GM12875 (cell line): ENCODE measurements around the gene APOM.
A peak's percentile ranks its signal among the peaks of the same experiment; 100 is the strongest.

Experiments
- H3K4me3 ChIP-seq: one replicate; pipeline ENCODE4 v1.5.1; 2011; ENCODE audit warnings: low read depth, low read length, control low read depth
- CTCF ChIP-seq: IDR thresholded peaks from 2 replicates; pipeline ENCODE4 v1.5.1; 2011; ENCODE audit warnings: low read depth, mild to moderate bottlenecking, control low read depth, inconsistent platforms, low read length, moderate library complexity, borderline replicate concordance; ENCODE audit not compliant: insufficient read depth

Gene APOM

DNA sequence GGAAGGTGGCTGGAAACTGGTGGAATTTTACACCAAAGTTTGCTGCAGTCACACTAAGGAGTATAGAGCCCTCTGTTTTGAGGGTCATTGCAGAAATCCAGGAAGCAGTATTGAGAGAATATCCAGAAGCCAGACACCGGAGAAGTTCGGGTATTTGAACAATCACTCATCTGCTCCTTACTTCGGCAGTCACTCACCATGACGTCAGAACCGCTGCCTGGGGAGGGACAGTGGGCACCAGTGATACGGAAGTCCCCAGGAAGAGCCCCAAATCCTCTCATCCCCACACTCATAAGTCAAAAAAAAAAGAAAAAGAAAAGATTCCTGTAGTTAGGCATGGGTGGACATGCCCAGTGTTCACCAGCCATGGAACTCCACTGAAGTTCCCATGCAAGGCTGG, 21.2 kb downstream of the APOM start:
- TF ChIP-seq CTCF, result no peak
- no peak overlapping the region for H3K4me3 ChIP-seq

DNA sequence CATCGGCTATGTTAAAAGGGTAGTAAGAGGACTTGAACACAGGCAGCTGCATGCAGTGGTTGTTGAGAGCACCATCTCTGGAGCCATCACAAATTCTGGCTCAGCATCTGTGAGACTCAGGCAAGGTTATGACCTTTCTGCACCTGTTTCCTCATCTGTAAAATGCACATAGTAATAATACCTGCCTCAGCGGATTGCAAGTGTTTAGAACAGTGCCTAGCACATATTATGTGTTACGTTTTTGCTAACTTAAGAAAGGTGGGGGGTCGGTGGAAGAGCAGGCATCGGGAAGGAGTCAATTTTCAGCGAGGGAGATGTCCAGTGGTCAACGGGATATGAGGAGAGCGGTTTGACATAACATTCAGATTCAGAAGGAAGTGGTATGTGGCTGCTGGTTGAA, 22.3 kb downstream of the APOM start:
- no peak for TF ChIP-seq CTCF
- H3K4me3 ChIP-seq, result no peak overlapping the region

DNA sequence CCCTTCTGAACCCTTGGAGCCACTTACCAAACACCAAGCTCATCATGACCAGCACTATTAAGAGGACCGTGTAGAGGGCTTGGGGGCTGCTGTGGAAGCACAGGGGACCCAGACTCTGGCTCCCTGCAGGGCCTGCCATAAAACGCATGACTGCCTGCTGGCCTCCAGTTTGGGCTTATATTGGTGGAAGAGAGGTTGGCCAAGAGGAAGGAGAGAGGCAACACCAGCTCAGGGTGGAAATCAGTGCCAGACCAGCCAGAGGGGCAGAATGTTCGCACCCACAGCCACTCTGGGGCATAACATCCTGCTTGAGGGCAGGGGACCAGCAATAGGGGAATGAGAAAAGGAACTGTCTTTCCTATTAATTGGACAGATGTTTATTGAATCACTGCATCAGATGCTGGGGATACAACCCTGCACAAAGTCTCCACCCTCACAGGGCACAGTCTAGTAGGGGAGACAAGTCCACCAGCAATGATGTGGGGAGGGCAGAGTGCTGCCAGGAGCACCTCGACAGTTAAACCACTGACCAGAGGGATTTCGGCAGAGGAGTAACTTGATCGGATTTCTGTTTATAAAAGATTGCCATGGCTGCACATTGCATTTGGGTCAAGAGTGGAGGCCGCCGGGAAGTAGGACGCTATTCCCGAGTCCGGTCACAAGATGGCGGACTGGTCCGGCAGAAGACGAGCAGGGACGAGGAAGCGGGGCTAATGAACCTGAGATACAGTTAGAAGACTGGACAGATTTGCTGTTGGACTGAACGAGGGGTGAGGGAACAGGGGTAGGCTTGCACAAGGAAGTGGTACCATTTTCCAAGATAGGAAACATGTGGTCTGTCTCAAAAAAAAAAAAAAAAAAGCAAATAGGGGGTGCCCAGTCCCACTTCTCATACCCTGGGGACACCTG, 24.8 kb downstream of the APOM start, which contains the start of gene LY6G5C:
Gene LY6G5C (minus strand): TSS at position 842 of the 909 bp plus-strand sequence. CDS start 694 bp downstream, at position 148.
- peak within 1 kb of the TSS; percentile 46 for H3K4me3 ChIP-seq
- peak; percentile 70 for TF ChIP-seq CTCF

DNA sequence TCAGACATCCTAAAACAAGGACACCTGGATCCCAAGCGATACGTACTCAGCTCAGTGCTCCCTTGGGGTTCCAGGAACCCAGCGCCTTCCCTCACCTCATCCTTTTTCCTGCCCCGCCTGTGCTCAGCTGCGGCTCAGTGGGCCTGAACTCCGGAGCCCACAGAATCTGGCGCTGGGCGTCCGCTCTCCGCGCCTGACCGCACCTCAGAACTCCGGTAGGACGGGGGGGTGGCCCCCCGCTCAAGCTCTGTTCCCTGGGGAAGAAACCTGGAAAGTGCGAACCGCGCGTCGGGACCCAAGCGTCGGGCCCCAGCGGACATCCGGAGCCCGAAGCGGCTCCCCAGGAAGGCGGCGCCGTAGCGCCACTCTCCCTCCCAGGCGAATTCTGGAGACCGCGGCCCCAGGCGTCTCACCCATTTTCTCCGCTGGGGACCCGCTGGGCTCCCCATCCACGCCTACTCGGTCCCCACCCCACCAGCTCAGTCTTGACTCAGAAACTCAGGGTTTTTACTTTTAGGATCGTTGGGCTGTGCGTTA, 25.5 kb downstream of the APOM start:
- H3K4me3 ChIP-seq, result peak overlapping the region; percentile 46
- TF ChIP-seq CTCF, result 0 out of 2 replicates have a peak, but pooled peaks have one; percentile 7

DNA sequence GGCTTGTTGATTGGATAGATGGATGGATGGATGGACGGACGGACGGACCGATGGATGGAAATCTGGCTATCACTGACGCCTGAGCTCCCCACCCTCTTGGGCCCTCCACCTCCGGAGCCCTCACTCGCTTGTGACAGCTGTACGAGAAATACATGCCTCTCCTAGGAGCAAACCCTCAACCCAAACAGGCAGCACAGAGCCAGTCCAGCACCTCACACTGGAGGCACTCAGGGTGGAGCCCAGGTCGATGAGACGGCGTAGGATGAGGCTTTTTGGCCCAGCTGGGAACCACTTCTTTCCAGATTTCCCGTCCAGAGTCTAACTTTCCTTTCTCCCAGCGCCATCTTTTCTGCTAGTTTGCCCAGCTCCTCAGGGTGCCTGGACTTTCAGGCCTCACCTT, 27.9 kb downstream of the APOM start:
- H3K4me3 ChIP-seq, result no peak overlapping the region
- no peak for TF ChIP-seq CTCF

DNA sequence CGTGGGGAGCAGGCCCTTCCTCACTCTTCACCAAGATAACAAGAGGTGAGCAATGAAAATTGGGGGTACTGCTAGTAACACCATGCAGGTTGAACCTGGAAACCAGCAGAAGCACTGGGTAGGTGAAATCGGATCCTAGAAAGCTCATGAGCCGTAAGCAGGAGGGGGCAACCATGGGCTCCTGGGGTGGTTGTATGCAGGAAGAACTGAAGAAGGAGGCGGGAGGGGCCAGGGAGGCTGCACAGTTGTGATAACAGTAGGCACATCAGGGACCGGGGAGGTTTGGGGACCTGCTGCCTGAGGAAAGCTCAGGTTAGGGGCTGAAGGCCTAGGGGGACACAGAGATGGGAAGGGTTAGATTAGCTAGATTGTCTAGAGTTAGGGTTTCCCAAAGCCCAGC, 30.8 kb downstream of the APOM start:
- no peak for TF ChIP-seq CTCF
- H3K4me3 ChIP-seq, result no peak overlapping the region

- no peak overlapping the region for H3K4me3 ChIP-seq
These were observed 31.6 kb downstream of the APOM start for GRCh38 chr6:31687321-31687720.

More at GRCh38 chr6:31687321-31687720, 31.6 kb downstream of the APOM start:
- TF ChIP-seq CTCF, result no peak
